GM21723 (cell line): ENCODE data around the gene PCDHB14.
"Not testable (repeated sequence)": the region's sequence is repeated elsewhere in the genome, so short reads cannot be mapped to it uniquely, and the experiment has no call there.

Experiments used
- ATAC-seq: cut with Tn5 transposase; IDR thresholded peaks from one replicate; pipeline ENCODE4 v1.9.1; 2021; ENCODE audit warnings: mild to moderate bottlenecking, moderate library complexity; ENCODE audit not compliant: unreplicated experiment

The PCDHB14 gene

DNA sequence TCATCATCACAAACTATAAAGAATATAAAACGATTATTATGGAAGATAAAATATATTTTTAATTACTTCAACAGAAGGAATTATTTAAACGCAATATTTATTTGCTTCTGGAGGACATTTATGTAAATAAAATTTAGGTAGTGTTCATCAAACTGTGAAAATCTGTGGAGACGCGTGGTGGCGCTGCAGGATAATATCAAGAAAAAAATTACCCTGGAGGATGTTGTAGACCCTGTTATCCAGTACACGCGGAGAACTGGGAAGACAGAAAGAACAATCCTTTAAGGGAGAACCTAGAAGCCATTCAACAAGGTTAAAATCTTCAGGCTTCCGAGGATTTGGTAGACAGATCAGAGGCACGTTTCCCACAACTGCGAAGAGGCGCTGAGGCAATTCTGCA, 14.7 kb upstream of the PCDHB14 start, which contains the start of gene PCDHB12:
TSS of gene PCDHB12 (plus strand) at position 242 of the 400 bp plus-strand sequence. CDS start 189 bp downstream, outside the sequence.
- no peak for ATAC-seq

DNA sequence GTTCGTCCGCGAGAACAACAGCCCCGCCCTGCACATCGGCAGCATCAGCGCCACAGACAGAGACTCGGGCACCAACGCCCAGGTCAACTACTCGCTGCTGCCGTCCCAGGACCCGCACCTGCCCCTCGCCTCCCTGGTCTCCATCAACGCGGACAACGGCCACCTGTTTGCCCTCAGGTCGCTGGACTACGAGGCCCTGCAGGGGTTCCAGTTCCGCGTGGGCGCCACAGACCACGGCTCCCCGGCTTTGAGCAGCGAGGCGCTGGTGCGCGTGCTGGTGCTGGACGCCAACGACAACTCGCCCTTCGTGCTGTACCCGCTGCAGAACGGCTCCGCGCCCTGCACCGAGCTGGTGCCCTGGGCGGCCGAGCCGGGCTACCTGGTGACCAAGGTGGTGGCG, 12.9 kb upstream of the PCDHB14 start:
- not testable (repeated sequence) for ATAC-seq

DNA sequence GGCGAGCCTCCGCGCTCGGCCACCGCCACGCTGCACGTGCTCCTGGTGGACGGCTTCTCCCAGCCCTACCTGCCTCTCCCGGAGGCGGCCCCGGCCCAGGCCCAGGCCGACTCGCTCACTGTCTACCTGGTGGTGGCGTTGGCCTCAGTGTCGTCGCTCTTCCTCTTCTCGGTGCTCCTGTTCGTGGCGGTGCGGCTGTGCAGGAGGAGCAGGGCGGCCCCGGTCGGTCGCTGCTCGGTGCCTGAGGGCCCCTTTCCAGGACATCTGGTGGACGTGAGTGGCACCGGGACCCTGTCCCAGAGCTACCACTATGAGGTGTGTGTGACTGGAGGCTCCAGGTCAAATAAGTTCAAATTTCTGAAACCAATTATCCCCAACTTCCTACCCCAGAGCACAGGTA, 12.3 kb upstream of the PCDHB14 start:
- ATAC-seq, result not testable (repeated sequence)

DNA sequence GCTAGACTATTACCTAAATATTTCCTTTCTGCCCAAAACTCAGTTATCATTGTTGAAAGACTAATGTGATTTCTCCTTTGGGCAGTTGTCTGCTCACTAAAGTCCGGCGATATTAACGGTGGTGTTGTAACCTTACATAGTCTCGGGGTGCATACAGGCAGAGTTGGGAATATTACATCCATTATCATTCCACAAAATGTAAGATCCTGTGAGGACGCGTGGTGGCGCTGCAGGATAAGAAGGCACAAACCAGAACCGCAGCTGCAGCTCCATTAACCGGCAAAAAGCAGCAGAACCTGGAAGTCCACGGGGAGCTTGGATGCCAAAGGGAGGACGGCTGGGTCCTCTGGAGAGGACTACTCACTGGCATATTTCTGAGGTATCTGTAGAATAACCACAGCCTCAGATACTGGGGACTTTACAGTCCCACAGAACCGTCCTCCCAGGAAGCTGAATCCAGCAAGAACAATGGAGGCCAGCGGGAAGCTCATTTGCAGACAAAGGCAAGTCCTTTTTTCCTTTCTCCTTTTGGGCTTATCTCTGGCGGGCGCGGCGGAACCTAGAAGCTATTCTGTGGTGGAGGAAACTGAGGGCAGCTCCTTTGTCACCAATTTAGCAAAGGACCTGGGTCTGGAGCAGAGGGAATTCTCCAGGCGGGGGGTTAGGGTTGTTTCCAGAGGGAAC, 9.3 kb upstream of the PCDHB14 start, which contains the start of gene PCDHB13:
TSS of gene PCDHB13 (plus strand) at position 264 of the 684 bp plus-strand sequence. CDS start at position 469, 205 bp downstream.
- not testable (repeated sequence) for ATAC-seq

DNA sequence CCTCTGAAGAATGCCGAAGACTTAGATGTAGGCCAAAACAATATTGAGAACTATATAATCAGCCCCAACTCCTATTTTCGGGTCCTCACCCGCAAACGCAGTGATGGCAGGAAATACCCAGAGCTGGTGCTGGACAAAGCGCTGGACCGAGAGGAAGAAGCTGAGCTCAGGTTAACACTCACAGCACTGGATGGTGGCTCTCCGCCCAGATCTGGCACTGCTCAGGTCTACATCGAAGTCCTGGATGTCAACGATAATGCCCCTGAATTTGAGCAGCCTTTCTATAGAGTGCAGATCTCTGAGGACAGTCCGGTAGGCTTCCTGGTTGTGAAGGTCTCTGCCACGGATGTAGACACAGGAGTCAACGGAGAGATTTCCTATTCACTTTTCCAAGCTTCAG, 8.6 kb upstream of the PCDHB14 start:
- ATAC-seq, result not testable (repeated sequence)

DNA sequence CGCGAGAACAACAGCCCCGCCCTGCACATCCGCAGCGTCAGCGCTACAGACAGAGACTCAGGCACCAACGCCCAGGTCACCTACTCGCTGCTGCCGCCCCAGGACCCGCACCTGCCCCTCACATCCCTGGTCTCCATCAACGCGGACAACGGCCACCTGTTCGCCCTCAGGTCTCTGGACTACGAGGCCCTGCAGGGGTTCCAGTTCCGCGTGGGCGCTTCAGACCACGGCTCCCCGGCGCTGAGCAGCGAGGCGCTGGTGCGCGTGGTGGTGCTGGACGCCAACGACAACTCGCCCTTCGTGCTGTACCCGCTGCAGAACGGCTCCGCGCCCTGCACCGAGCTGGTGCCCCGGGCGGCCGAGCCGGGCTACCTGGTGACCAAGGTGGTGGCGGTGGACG, 7.6 kb upstream of the PCDHB14 start:
- ATAC-seq, result not testable (repeated sequence)

DNA sequence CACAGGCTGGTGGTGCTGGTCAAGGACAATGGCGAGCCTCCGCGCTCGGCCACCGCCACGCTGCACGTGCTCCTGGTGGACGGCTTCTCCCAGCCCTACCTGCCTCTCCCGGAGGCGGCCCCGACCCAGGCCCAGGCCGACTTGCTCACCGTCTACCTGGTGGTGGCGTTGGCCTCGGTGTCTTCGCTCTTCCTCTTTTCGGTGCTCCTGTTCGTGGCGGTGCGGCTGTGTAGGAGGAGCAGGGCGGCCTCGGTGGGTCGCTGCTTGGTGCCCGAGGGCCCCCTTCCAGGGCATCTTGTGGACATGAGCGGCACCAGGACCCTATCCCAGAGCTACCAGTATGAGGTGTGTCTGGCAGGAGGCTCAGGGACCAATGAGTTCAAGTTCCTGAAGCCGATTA, 7.1 kb upstream of the PCDHB14 start:
- ATAC-seq, result not testable (repeated sequence)

DNA sequence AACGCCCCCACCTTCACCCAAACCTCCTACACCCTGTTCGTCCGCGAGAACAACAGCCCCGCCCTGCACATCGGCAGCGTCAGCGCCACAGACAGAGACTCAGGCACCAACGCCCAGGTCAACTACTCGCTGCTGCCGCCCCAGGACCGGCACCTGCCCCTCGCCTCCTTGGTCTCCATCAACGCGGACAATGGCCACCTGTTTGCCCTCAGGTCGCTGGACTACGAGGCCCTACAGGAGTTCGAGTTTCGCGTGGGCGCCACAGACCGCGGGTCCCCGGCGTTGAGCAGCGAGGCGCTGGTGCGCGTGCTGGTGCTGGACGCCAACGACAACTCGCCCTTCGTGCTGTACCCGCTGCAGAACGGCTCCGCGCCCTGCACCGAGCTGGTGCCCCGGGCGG, 1.7 kb downstream of the PCDHB14 start:
- not testable (repeated sequence) for ATAC-seq

DNA sequence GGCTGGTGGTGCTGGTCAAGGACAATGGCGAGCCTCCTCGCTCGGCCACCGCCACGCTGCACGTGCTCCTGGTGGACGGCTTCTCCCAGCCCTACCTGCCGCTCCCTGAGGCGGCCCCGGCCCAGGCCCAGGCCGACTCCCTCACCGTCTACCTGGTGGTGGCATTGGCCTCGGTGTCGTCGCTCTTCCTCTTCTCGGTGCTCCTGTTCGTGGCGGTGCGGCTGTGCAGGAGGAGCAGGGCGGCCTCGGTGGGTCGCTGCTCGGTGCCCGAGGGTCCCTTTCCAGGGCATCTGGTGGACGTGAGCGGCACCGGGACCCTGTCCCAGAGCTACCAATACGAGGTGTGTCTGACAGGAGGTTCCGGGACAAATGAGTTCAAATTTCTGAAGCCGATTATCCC, 2.3 kb downstream of the PCDHB14 start:
- ATAC-seq, result not testable (repeated sequence)

DNA sequence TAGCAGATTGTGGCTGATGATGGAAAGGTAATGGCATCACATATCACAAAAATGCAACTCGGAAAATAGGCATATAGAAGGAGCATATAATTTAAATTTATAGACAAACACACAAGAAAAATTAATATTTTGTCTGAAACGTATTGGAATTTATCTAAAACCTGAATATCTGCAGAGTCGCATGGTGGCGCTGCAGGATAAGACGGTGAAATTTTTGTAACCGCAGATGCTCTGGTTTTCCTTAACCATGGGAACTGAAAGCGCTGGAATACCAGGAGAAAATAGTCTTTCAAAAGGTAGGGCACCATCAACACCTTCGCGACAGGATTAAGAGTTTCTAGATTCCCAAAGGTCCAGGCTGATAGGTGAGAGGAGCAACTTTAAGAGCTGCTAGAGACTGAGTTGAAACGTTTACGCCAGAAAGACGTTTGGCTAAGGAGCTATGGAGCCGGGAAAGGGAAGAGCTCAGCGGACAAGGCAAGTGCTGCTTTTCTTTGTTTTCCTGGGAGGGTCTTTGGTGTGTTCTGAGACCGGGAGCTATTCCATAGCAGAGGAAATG, 11.0 kb downstream of the PCDHB14 start:
- ATAC-seq, result no peak

DNA sequence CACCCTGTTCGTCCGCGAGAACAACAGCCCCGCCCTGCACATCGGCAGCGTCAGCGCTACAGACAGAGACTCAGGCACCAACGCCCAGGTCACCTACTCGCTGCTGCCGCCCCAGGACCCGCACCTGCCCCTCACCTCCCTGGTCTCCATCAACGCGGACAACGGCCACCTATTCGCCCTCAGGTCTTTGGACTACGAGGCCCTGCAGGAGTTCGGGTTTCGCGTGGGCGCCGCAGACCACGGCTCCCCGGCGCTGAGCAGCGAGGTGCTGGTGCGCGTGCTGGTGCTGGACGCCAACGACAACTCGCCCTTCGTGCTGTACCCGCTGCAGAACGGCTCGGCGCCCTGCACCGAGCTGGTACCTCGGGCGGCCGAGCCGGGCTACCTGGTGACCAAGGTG, 12.8 kb downstream of the PCDHB14 start:
- ATAC-seq, result not testable (repeated sequence)

DNA sequence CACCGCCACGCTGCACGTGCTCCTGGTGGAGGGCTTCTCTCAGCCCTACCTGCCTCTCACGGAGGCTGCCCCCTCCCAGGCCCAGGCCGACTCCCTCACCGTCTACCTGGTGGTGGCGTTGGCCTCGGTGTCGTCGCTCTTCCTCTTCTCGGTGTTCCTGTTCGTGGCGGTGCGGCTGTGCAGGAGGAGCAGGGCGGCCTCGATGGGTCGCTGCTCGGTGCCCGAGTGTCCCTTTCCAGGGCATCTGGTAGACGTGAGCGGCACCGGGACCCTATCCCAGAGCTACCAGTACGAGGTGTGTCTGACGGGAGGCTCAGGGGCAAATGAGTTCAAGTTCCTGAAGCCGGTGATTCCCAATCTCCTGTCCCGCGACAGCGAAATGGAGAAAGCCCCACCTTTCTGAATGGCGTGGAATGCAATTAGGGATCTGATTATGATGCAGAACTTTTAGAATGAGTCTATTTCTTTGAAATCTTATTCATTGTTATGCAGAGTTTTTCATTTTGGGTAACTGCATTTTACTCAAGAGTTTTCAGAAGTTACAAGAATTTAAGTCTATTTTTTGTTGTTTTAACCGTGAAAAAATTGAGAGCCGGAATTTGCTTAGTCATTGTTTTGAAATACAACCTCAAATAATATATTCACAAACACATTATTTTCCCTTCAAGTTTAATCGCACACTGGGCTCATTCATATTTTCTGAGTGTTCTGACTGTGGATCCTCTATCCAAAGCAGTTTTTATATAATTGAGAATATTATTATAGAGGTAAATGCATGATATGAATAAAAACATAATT, 13.6 kb downstream of the PCDHB14 start:
- ATAC-seq, result no peak

DNA sequence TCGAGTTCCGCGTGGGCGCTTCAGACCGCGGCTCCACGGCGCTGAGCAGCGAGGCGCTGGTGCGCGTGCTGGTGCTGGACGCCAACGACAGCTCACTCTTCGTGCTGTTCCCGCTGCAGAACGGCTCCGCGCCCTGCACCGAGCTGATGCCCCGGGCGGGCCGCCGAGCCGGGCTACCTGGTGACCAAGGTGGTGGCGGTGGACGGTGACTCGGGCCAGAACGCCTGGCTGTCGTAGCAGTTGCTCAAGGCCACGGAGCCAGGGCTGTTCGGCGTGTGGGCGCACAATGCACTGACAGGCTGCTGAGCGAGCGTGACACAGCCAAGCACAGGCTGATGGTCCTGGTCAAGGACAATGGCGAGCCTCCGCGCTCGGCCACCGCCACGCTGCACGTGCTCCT, 18.4 kb downstream of the PCDHB14 start:
- no peak for ATAC-seq

DNA sequence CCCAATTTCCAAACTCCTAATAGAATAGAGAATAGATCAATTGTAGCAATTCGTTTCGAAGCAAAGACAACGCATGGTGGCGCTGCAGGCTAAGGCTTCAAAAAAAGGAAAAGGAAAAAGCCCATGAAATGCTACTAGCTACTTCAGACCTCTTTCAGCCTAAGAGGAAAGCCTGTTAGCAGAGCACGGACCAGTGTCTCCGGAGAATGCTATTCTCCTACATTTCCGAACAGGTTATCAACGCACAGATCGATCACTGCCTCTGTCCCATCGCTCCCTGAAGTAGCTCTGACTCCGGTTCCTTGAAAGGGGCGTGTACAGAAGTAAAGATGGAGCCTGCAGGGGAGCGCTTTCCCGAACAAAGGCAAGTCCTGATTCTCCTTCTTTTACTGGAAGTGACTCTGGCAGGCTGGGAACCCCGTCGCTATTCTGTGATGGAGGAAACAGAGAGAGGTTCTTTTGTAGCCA, 22.1 kb downstream of the PCDHB14 start, which contains the start of gene PCDHB15:
TSS of gene PCDHB15 (plus strand) at position 146 of the 468 bp plus-strand sequence. CDS start at position 330, 184 bp downstream.
- no peak for ATAC-seq

DNA sequence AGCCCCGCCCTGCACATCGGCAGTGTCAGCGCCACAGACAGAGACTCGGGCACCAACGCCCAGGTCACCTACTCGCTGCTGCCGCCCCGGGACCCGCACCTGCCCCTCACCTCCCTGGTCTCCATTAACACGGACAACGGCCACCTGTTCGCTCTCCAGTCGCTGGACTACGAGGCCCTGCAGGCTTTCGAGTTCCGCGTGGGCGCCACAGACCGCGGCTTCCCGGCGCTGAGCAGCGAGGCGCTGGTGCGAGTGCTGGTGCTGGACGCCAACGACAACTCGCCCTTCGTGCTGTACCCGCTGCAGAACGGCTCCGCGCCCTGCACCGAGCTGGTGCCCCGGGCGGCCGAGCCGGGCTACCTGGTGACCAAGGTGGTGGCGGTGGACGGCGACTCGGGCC, 23.8 kb downstream of the PCDHB14 start:
- ATAC-seq, result not testable (repeated sequence)

DNA sequence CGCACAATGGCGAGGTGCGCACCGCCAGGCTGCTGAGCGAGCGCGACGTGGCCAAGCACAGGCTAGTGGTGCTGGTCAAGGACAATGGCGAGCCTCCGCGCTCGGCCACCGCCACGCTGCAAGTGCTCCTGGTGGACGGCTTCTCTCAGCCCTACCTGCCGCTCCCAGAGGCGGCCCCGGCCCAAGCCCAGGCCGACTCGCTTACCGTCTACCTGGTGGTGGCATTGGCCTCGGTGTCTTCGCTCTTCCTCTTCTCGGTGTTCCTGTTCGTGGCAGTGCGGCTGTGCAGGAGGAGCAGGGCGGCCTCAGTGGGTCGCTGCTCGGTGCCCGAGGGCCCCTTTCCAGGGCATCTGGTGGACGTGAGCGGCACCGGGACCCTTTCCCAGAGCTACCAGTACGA, 24.3 kb downstream of the PCDHB14 start:
- not testable (repeated sequence) for ATAC-seq

DNA sequence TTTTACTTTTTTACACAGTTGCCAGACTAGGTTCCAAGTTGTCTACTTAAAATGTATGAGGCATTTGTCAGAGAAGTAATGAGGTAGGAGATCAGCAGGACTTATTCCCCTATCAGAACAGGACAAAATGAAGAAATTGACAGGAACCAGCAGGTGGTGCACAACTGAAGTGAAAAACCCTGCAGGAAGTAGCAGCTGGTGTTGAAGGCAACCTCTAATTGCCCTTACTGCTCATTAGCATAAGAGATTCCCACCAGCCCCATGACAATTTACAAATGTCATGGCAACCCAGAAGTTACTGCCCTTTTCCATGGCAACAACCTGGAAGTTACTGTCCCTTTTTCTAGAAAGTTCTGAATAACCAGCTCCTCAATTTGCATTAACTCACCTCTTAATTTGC, 27.4 kb downstream of the PCDHB14 start:
- ATAC-seq, result no peak

DNA sequence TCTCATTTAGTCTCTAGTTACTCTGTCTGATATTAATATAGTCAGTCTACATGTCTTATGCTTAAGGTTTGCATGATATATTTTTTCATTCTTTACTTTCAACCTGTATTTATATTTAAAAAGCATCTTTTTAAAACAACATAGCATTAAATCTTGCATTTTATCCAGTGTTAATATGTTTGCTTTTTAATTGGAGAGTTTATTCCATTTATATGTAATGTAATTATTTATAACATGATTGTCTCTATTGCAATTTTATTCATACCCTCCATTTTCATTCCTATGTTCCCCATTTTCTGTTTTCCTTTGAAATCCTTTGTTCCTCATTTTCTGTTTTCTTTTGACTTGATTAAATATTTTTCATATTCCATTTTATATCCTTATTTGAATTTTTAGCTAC, 35.3 kb downstream of the PCDHB14 start:
- ATAC-seq, result no peak

DNA sequence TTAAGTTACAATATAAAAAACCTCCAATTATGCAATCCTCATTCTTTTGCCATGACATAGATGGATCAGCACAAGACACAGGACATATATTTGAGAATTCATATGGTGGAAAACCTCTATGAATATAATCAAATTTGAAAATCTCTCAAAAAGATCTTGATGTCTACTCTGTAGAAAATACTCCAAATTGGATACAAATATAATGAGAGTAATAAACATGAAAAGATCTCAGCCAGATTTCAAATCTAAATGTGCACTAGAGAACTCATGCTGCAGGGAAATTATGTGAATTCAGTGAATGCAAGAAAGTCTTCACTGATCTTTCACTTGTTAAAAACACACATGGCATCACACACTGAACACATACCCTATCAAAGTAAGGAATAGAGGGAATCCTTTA, 35.8 kb downstream of the PCDHB14 start:
- ATAC-seq, result no peak

DNA sequence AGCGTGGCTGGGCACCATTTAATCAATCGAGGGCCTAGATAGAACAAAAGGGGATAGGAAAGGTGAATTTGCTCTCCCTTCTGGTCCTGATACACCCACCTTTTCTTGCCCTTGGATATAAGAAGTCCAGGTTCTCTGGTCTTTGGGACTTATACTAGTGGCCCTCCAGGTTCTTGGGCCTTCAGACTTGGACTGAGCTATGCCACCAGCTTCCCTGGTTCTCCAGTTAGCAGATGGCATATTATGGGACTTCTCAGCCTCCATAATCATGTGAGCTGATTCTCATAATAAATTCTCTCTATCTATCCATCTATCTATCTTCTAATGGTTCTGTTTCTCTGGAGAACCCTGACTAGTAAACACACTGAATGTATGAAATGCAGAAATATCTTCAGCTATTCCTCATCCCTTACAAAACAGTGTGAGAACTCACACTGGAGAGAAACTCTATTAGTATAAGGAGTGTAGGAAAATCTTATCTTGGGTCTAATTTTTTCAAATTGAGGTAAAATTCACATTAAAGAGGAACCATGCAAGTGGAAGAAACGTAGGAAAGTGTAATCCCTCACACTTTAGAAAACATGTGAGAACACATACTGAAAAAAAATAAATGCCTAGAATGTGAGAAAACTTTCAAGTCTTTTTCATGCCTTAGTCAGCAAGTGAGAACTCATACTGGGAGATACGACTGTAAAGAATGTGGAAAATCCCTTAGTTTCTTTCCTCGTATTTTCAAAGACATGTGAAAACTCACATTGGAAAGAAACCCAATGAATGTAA, 37.5 kb downstream of the PCDHB14 start:
- no peak for ATAC-seq

DNA sequence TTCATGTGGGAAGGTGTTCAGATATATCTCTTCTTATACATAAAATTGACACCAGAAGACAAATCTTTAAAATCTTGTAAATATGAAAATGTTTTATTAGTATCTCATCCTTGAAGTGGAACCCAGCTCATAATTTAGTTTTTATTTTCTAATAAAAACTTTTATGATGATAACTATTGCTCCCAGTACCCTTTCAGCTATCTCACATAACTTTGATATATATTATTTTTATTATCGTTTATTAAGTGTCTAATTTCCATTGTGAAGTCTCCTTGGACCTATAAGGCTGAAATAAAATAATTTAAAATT, 38.0 kb downstream of the PCDHB14 start:
- no peak for ATAC-seq
